HepG2 (cell line): Measurements from ENCODE around the gene SLC35F3. TPM values are rescaled to one million over a fixed set of nuclear protein-coding genes. Genes with fewer than 3 reads are reported as not detected.

Experiments
- ATAC-seq: fragments of 200-7000 bp; cut with Tn5 transposase; 3 replicates; pipeline ENCODE4 v1.9.1; 2020; ENCODE audit warnings: mild to moderate bottlenecking, moderate library complexity
- BruUV-seq: library from RNA; stranded (reverse); fragments of 400-500 nt; replicated peaks from 2 replicates; lab custom pipeline; 2021; lab: Mats Ljungman, UMichigan
- CTCF ChIA-PET: fragments of 300-600 bp; formaldehyde crosslinking; extraction: SDS; loops from one replicate; lab custom pipeline; 2021; ENCODE audit warnings: low total read pairs, inconsistent platforms, low intra/inter-chr PET ratio; lab: Yijun Ruan, JAX
- POLR2A ChIA-PET: fragments of 350-600 bp; sonication (Branson Sonifier 250); formaldehyde crosslinking; loops from one replicate; lab custom pipeline; 2020; ENCODE audit warnings: antibody characterized with exemption, inconsistent platforms; lab: Yijun Ruan, JAX
- DNase-seq: peaks from one replicate; pipeline ENCODE4 v3.0.0-alpha.2; 2015; ENCODE audit warnings: low spot score
- FAIRE-seq: peaks from 3 replicates; lab custom pipeline; 2011; peaks lifted over from hg19 to GRCh38; lab: Jason Lieb, UNC
- H2AFZ ChIP-seq: one replicate; pipeline ENCODE4 v1.6.1; 2011; ENCODE audit warnings: low read length, inconsistent platforms
- H3K27ac ChIP-seq: fragments of 300-600 bp; 3 replicates; pipeline ENCODE4 v1.8.0; 2011; ENCODE audit warnings: mixed run types, mild to moderate bottlenecking, mixed read lengths, low read length, inconsistent platforms; ENCODE audit not compliant: insufficient read depth; ENCODE audit errors: extremely low read length
- H3K27me3 ChIP-seq, 2 experiments: fragments of 200-600 bp in 1 of 2; 2 replicates in 1 of 2; 3 replicates in 1 of 2; pipeline versions ENCODE4 v1.6.0 to v1.8.0; 2011; ENCODE audit warnings: low read length in 2 of 2, mild to moderate bottlenecking in 2 of 2, moderate library complexity in 2 of 2, inconsistent platforms in 1 of 2; ENCODE audit not compliant: insufficient read depth in 2 of 2, control insufficient read depth in 1 of 2
- H3K36me3 ChIP-seq, 2 experiments: fragments of 200-600 bp in 1 of 2; replicated peaks in 1 of 2; 2 replicates in 1 of 2; 3 replicates in 1 of 2; pipeline versions ENCODE4 v1.5.1 to v1.8.0; 2011; ENCODE audit warnings: low read length in 2 of 2, inconsistent platforms in 1 of 2; ENCODE audit not compliant: insufficient read depth in 2 of 2, control insufficient read depth in 1 of 2
- H3K4me1 ChIP-seq: 2 replicates; pipeline ENCODE4 v1.5.1; 2012; ENCODE audit warnings: low read length, inconsistent platforms; ENCODE audit not compliant: insufficient read depth
- H3K4me2 ChIP-seq: 2 replicates; pipeline ENCODE4 v1.6.0; 2011; ENCODE audit warnings: low read depth, low read length, inconsistent platforms
- H3K4me3 ChIP-seq, 3 experiments: fragments of 200-600 bp in 1 of 3; sonication (generic), shearing (Covaris generic) in 1 of 3; replicated peaks in 1 of 3; 2 replicates each; pipeline ENCODE4 v1.5.1; 2011 to 2016; ENCODE audit warnings: low read length in 3 of 3, inconsistent platforms in 2 of 3, low read depth in 2 of 3, mild to moderate bottlenecking in 2 of 3, control low read depth in 1 of 3, mixed read lengths in 1 of 3; ENCODE audit not compliant: insufficient read depth in 1 of 3
- H3K79me2 ChIP-seq: one replicate; pipeline ENCODE4 v1.6.1; 2011; ENCODE audit warnings: low read length, inconsistent platforms; ENCODE audit not compliant: insufficient read depth
- H3K9ac ChIP-seq: 2 replicates; pipeline ENCODE4 v1.6.0; 2011; ENCODE audit warnings: mild to moderate bottlenecking, low read depth, low read length, inconsistent platforms; ENCODE audit not compliant: insufficient read depth
- H3K9me3 ChIP-seq: 2 replicates; pipeline ENCODE4 v1.5.1; 2012; ENCODE audit warnings: mild to moderate bottlenecking, low read length
- H4K20me1 ChIP-seq: 2 replicates; pipeline ENCODE4 v1.6.0; 2011; ENCODE audit warnings: inconsistent platforms, mild to moderate bottlenecking, low read length, moderate library complexity; ENCODE audit not compliant: insufficient read depth
- ARHGAP35 ChIP-seq: sonication (generic); formaldehyde crosslinking; IDR thresholded peaks from 2 replicates; pipeline ENCODE4 v1.9.0; 2022; ENCODE audit warnings: mild to moderate bottlenecking, inconsistent platforms, moderate library complexity, missing genetic modification reagents, borderline replicate concordance
- ARNT2 ChIP-seq: sonication (generic); formaldehyde crosslinking; IDR thresholded peaks from 2 replicates; pipeline ENCODE4 v1.8.0; 2022; ENCODE audit warnings: mild to moderate bottlenecking, low read depth, missing genetic modification reagents, moderate library complexity
- CREB1 ChIP-seq, 2 experiments: fragments of 450-650 bp in 1 of 2; IDR thresholded peaks; 2 replicates each; pipeline ENCODE4 v1.6.1; 2016 to 2017; ENCODE audit warnings: control low read depth in 1 of 2, mild to moderate bottlenecking in 1 of 2, missing compliant biosample characterization in 1 of 2, missing genetic modification characterization in 1 of 2
- CTCF ChIP-seq: sonication (generic); formaldehyde crosslinking; IDR thresholded peaks from 2 replicates; pipeline ENCODE4 v1.5.0; 2020; ENCODE audit warnings: mild to moderate bottlenecking, missing genetic modification reagents, moderate library complexity
- ELF3 ChIP-seq: IDR thresholded peaks from 2 replicates; pipeline ENCODE4 v1.6.1; 2016; ENCODE audit warnings: missing genetic modification reagents, missing compliant biosample characterization
- FOXJ3 ChIP-seq: sonication (generic); formaldehyde crosslinking; IDR thresholded peaks from 2 replicates; pipeline ENCODE4 v1.4.0; 2020; ENCODE audit warnings: missing genetic modification reagents, mild to moderate bottlenecking, borderline replicate concordance
- GATAD2A ChIP-seq: IDR thresholded peaks from 2 replicates; pipeline ENCODE4 v1.6.1; 2016
- HOXA5 ChIP-seq: sonication (generic); formaldehyde crosslinking; IDR thresholded peaks from 2 replicates; pipeline ENCODE4 v1.4.0; 2020; ENCODE audit warnings: missing genetic modification reagents
- MAZ ChIP-seq, 2 experiments: sonication (generic) in 1 of 2; formaldehyde crosslinking in 1 of 2; IDR thresholded peaks; 2 replicates each; pipeline versions ENCODE4 v1.5.0 to v1.6.1; 2012 to 2020; ENCODE audit warnings: low read depth in 2 of 2, mild to moderate bottlenecking in 2 of 2, borderline replicate concordance in 1 of 2, improper control_type of control experiment in 1 of 2, low read length in 1 of 2, missing genetic modification reagents in 1 of 2, moderate library complexity in 1 of 2
- PAX8 ChIP-seq: sonication (generic); formaldehyde crosslinking; IDR thresholded peaks from 2 replicates; pipeline ENCODE4 v1.8.0; 2022; ENCODE audit warnings: mild to moderate bottlenecking, missing genetic modification reagents, borderline replicate concordance
- SOX13 ChIP-seq, 3 experiments: fragments of 450-650 bp in 1 of 3; sonication (generic) in 1 of 3; formaldehyde crosslinking in 1 of 3; IDR thresholded peaks in 2 of 3; conservative IDR thresholded peaks in 1 of 3; 2 replicates each; pipeline versions ENCODE4 v1.5.0 to v1.6.1; 2016 to 2020; ENCODE audit warnings: antibody characterized with exemption in 1 of 3, mild to moderate bottlenecking in 1 of 3, missing compliant biosample characterization in 1 of 3, missing genetic modification reagents in 1 of 3, moderate library complexity in 1 of 3
- ZNF275 ChIP-seq: sonication (generic); formaldehyde crosslinking; IDR thresholded peaks from 2 replicates; pipeline ENCODE4 v1.8.0; 2022; ENCODE audit warnings: missing genetic modification reagents, mild to moderate bottlenecking, inconsistent platforms, borderline replicate concordance
- ZNF292 ChIP-seq: sonication (generic); formaldehyde crosslinking; IDR thresholded peaks from 2 replicates; pipeline ENCODE4 v1.8.1; 2022; ENCODE audit warnings: mild to moderate bottlenecking, low read depth, missing genetic modification reagents, borderline replicate concordance
- ZNF331 ChIP-seq: sonication (generic); formaldehyde crosslinking; IDR thresholded peaks from 2 replicates; pipeline ENCODE4 v1.4.0; 2020; ENCODE audit warnings: missing genetic modification reagents
- ZNF569 ChIP-seq: sonication (generic); formaldehyde crosslinking; IDR thresholded peaks from 2 replicates; pipeline ENCODE4 v1.5.0; 2020; ENCODE audit warnings: mild to moderate bottlenecking, missing genetic modification reagents, moderate library complexity, borderline replicate concordance
- WGBS: methylation state at CpG from one replicate; pipeline ENCODE4 v1.1.6; 2017; ENCODE audit warnings: low lambda C conversion rate; 5-methylcytosine and 5-hydroxymethylcytosine counted together
- in situ Hi-C: cut with HindIII; loops from 2 replicates; pipeline ENCODE4 v1.10.0; 2017; ENCODE audit warnings: low pct_unique_long_range_greater_than_20kb; ENCODE audit not compliant: extremely low pct_ligation_motif_present
- intact Hi-C: fragments of 100-400 bp; cut with micrococcal nuclease; formaldehyde crosslinking; loops from one replicate; pipeline ENCODE4 v1.10.0; 2022; ENCODE audit not compliant: unreplicated experiment
- polyA plus RNA-seq, 8 experiments: library from polyadenylated mRNA; depleted of rRNA in 3 of 8; stranded (reverse) in 7 of 8; unstranded in 1 of 8; fragments of >200 nt; fragmentation: Illumina TruSeq in 4 of 8; extraction: Trizol in 4 of 8; gene quantifications; 2 replicates each; pipeline versions ENCODE4 v1.2.1 to v1.2.3, GENCODE V29; 2011 to 2016; ENCODE audit warnings: low read depth in 4 of 8, missing spikeins in 1 of 8, mixed read lengths in 1 of 8; ENCODE audit not compliant: insufficient read depth in 1 of 8
- total RNA-seq, 5 experiments: library from RNA; depleted of rRNA; stranded (reverse); fragments of >200 nt; fragmentation: Illumina TruSeq; extraction: Trizol; gene quantifications; 2 replicates each; pipeline ENCODE4 v1.2.3, GENCODE V29; 2016; ENCODE audit warnings: low read depth in 1 of 5

Gene SLC35F3
- total and polyA plus RNA-seq, 2 of the 13 experiments (the other 11 are each of a cell fraction or from before 2014, with no cell fraction given) = not detected

- no peaks in the 10 kb centered on the region for H3K36me3 ChIP-seq
- intact Hi-C loops = no loop called here
- H3K9ac ChIP-seq = no peak overlapping the region
- H3K4me1 ChIP-seq = peaks cover 20% of the 10 kb centered on the region
- no peaks in the 10 kb centered on the region for H3K9me3 ChIP-seq
- DNase-seq (no peak), FAIRE-seq (no peak), ATAC-seq (no peak)
- BruUV-seq = no TSS peak
- no peak overlapping the region for H3K27ac ChIP-seq
- no peaks in the 10 kb centered on the region for H3K79me2 ChIP-seq
- peak; percentile 99 for TF ChIP-seq ZNF331
- TF ChIP-seq ZNF275 = no peak
- TF ChIP-seq ZNF569 = no peak
- no peak for TF ChIP-seq ARNT2 (CRISPR knock-in tag)
- no peaks in the 10 kb centered on the region for H3K27me3 ChIP-seq
- ChIA-PET POLR2A (no interaction called here), CTCF (no interaction called here)
- no peak overlapping the region for H3K4me3 ChIP-seq
- in situ Hi-C loops = no loop called here
- H4K20me1 ChIP-seq = no peaks in the 10 kb centered on the region
- H2AFZ ChIP-seq = no peak overlapping the region
- H3K4me2 ChIP-seq = no peak overlapping the region
- 80% methylated on average over 1 of the region's 1 CpG for WGBS
Measured at GRCh38 chr1:234345237-234345636, 440.8 kb downstream of the SLC35F3 start.

- CTCF ChIA-PET = no interaction called here
- no peak overlapping the region for H2AFZ ChIP-seq
- intact Hi-C loops = no loop called here
- H3K4me2 ChIP-seq = peak overlapping the region; percentile 71
- H3K27me3 ChIP-seq = no peaks in the 10 kb centered on the region; a peak in 1 of 5 replicates
- FAIRE-seq = peak; percentile 30
- WGBS = 13% methylated on average over 4 of the region's 4 CpGs
- POLR2A ChIA-PET = no interaction called here
- peak; percentile 99 for ATAC-seq
- in situ Hi-C loops = no loop called here
- no peaks in the 10 kb centered on the region for H3K9me3 ChIP-seq
- peaks cover 13% of the 10 kb centered on the region for H3K4me1 ChIP-seq
- no peak overlapping the region for H3K9ac ChIP-seq
- no peaks in the 10 kb centered on the region for H4K20me1 ChIP-seq
- no peaks in the 10 kb centered on the region for H3K36me3 ChIP-seq
- no peak overlapping the region for H3K4me3 ChIP-seq
- no peak overlapping the region for H3K27ac ChIP-seq
- H3K79me2 ChIP-seq = no peaks in the 10 kb centered on the region
- BruUV-seq = no TSS peak
- peak; percentile 35 for DNase-seq
- peak; percentile 64; the same call in 1 of the 2 replicates for TF ChIP-seq MAZ (IDR thresholded peaks at IDR 0.05; ENCODE audit: borderline replicate concordance, low read depth, low read length)
- no peak for TF ChIP-seq MAZ (CRISPR knock-in tag; IDR thresholded peaks at IDR 0.05; ENCODE audit: low read depth)
- peak; percentile 51; the same call in 1 of the 2 replicates for TF ChIP-seq ELF3
- TF ChIP-seq CREB1 (IDR thresholded peaks at IDR 0.05) = no peak
- no peak for TF ChIP-seq CREB1 (CRISPR knock-in tag; IDR thresholded peaks at IDR 0.05)
- peak; percentile 48; the same call in 1 of the 2 replicates for TF ChIP-seq FOXJ3 (CRISPR knock-in tag)
- no peak for TF ChIP-seq ARHGAP35 (CRISPR knock-in tag)
- TF ChIP-seq PAX8 (CRISPR knock-in tag) = no peak
- no peak for TF ChIP-seq HOXA5 (CRISPR knock-in tag)
- peak; percentile 42; the same call in 1 of the 2 replicates for TF ChIP-seq GATAD2A (CRISPR knock-in tag)
- TF ChIP-seq SOX13 (IDR thresholded peaks at IDR 0.05) = no peak
- peak in 1 of 2 experiments; percentile 23; a peak in 1 of 4 replicates for TF ChIP-seq SOX13 (CRISPR knock-in tag; conservative IDR thresholded peaks at IDR 0.05 in 1 of 2, IDR thresholded peaks at IDR 0.05 in 1 of 2)
- TF ChIP-seq ZNF292 = peak; percentile 80; the same call in 1 of the 2 replicates
- 0 out of 2 replicates have a peak, but pooled peaks have one; percentile 5 for TF ChIP-seq CTCF
Measured at GRCh38 chr1:234348964-234349363, 444.5 kb downstream of the SLC35F3 start.
